Measurements from ENCODE around the gene COG5. TPM values are rescaled to one million over a fixed set of nuclear protein-coding genes. Genes with fewer than 3 reads are reported as not detected.

The COG5 gene
- total and polyA plus RNA-seq, 2 of the 4 experiments (the other 2 are of a cell fraction) = 18.5 to 27.4 TPM

DNA sequence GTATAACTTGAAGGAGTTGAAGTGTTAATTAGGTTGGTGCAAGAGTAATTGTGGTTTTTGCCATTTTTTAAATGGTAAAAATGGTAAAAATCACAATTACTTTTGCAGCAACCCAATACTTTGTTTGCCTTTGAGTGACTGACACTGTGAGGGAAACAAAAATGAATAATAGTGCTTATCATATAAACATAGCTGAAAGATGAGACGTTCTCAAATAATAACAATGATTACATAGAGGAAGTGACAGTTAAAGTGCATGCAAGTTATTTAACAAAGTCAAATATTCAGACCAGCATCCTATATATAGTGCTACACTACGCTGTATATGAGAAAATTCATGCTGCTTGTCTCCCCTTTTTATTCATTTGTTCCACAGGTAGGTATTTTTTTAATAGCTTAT is 399.6 kb downstream of the COG5 start:
- H2BK5ac ChIP-seq (ENCODE audit: low read depth, low read length, poor library complexity, severe bottlenecking) = no peak overlapping the region
- intact Hi-C loops (cut with micrococcal nuclease) = no loop called here
- H4K91ac ChIP-seq (ENCODE audit: insufficient read depth, low read depth, low read length) = no peak overlapping the region
- no peak overlapping the region for H2BK20ac ChIP-seq (ENCODE audit: low read depth, low read length)
- H3K14ac ChIP-seq (replicated peaks; ENCODE audit: low read depth, low read length) = no peak overlapping the region
- ChIA-PET CTCF (no interaction called here), POLR2A (ENCODE audit: unreplicated experiment) (no interaction called here)
- H3K36me3 ChIP-seq (ENCODE audit: control insufficient read depth, insufficient read depth, low read length) = no peaks in the 10 kb centered on the region
- H3K9me1 ChIP-seq (ENCODE audit: insufficient read depth, low read length) = no peaks in the 10 kb centered on the region
- DNase-seq = peak; percentile 37
- 0 out of 4 replicates have a peak, but pooled peaks cover 0 to 2% of the 10 kb centered on the region in 2 experiments for H3K79me1 ChIP-seq (ENCODE audit: low read depth in 1 of 2, low read length in 2 of 2)
- H3K23ac ChIP-seq (ENCODE audit: low read depth, low read length) = no peak overlapping the region
- in situ Hi-C loops (cut with MboI; ENCODE audit: low sequenced_read_pairs) = no loop called here
- no peak overlapping the region for H3K18ac ChIP-seq (ENCODE audit: low read depth, low read length)
- no peak overlapping the region for H2BK120ac ChIP-seq (ENCODE audit: low read depth, low read length)
- H2AK9ac ChIP-seq (replicated peaks; ENCODE audit: low read depth, low read length, poor library complexity) = no peak overlapping the region
- H2AK5ac ChIP-seq (ENCODE audit: low read depth, low read length) = no peak overlapping the region
- H4K5ac ChIP-seq (ENCODE audit: low read depth, low read length) = no peak overlapping the region
- dilution Hi-C loops (cut with HindIII; ENCODE audit: low sequenced_read_pairs, unreplicated experiment) = no loop called here
- H4K8ac ChIP-seq (ENCODE audit: low read depth in 2 of 2, low read length in 2 of 2) = no peak overlapping the region
- H3K27ac ChIP-seq (ENCODE audit: insufficient read depth, low read length) = no peak overlapping the region
- BruUV-seq (replicated peaks) = no TSS peak
- no peaks in the 10 kb centered on the region for H3K9me3 ChIP-seq (ENCODE audit: control insufficient read depth, insufficient read depth, low read length)
- H3K4me3 ChIP-seq (ENCODE audit: insufficient read depth, low read depth, low read length) = no peak overlapping the region
- no peak for ATAC-seq (ENCODE audit: low read depth)
- no peaks in the 10 kb centered on the region for H3K27me3 ChIP-seq (ENCODE audit: control insufficient read depth, insufficient read depth, low read length)
- no peaks in the 10 kb centered on the region; the same call in 1 of the 2 replicates for H4K20me1 ChIP-seq (ENCODE audit: insufficient read depth, low read length)
- H3K56ac ChIP-seq (ENCODE audit: extremely low read depth, insufficient read depth, low read length) = no peak overlapping the region
- WGBS, 2 experiments (ENCODE audit: extremely low coverage in 2 of 2, insufficient read length in 1 of 2) = no CpG with 5 or more reads among the region's 2 CpGs
- no peak overlapping the region for H3K9ac ChIP-seq (ENCODE audit: low read depth, low read length)
- no peak overlapping the region for H2BK15ac ChIP-seq (ENCODE audit: low read depth, low read length)
- no peak overlapping the region for H3K4ac ChIP-seq (ENCODE audit: low read depth, low read length)
- no peaks in the 10 kb centered on the region for H3K4me1 ChIP-seq (ENCODE audit: control insufficient read depth, insufficient read depth, low read length)
- H2AFZ ChIP-seq (replicated peaks; ENCODE audit: low read length, poor library complexity) = no peak overlapping the region
- TF ChIP-seq, protein P1, sequence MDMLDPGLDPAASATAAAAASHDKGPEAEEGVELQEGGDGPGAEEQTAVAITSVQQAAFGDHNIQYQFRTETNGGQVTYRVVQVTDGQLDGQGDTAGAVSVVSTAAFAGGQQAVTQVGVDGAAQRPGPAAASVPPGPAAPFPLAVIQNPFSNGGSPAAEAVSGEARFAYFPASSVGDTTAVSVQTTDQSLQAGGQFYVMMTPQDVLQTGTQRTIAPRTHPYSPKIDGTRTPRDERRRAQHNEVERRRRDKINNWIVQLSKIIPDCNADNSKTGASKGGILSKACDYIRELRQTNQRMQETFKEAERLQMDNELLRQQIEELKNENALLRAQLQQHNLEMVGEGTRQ (IDR thresholded peaks at IDR 0.05; ENCODE audit: low read depth, low read length) = no peak
- TF ChIP-seq CEBPB (IDR thresholded peaks at IDR 0.05; ENCODE audit: low read depth, low read length) = no peak
- TF ChIP-seq RCOR1 (IDR thresholded peaks at IDR 0.05; ENCODE audit: insufficient replicate concordance, low read length) = no peak
- TF ChIP-seq, protein P2, sequence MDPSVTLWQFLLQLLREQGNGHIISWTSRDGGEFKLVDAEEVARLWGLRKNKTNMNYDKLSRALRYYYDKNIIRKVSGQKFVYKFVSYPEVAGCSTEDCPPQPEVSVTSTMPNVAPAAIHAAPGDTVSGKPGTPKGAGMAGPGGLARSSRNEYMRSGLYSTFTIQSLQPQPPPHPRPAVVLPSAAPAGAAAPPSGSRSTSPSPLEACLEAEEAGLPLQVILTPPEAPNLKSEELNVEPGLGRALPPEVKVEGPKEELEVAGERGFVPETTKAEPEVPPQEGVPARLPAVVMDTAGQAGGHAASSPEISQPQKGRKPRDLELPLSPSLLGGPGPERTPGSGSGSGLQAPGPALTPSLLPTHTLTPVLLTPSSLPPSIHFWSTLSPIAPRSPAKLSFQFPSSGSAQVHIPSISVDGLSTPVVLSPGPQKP (IDR thresholded peaks at IDR 0.05; ENCODE audit: borderline replicate concordance, low read depth, low read length) = no peak
- no peak for TF ChIP-seq SMC3 (IDR thresholded peaks at IDR 0.05; ENCODE audit: low read depth, low read length)
- no peak for TF ChIP-seq MAZ (IDR thresholded peaks at IDR 0.05; ENCODE audit: borderline replicate concordance, low read depth, low read length)
- no peak for TF ChIP-seq RFX5 (IDR thresholded peaks at IDR 0.05; ENCODE audit: low read depth, low read length)
- no peak for TF ChIP-seq FOS (IDR thresholded peaks at IDR 0.05; ENCODE audit: low read depth, low read length)
- TF ChIP-seq CHD1 (IDR thresholded peaks at IDR 0.05; ENCODE audit: low read depth, low read length) = no peak
- no peak for TF ChIP-seq MXI1 (IDR thresholded peaks at IDR 0.05; ENCODE audit: borderline replicate concordance, low read depth, low read length)
- TF ChIP-seq, protein P3, sequence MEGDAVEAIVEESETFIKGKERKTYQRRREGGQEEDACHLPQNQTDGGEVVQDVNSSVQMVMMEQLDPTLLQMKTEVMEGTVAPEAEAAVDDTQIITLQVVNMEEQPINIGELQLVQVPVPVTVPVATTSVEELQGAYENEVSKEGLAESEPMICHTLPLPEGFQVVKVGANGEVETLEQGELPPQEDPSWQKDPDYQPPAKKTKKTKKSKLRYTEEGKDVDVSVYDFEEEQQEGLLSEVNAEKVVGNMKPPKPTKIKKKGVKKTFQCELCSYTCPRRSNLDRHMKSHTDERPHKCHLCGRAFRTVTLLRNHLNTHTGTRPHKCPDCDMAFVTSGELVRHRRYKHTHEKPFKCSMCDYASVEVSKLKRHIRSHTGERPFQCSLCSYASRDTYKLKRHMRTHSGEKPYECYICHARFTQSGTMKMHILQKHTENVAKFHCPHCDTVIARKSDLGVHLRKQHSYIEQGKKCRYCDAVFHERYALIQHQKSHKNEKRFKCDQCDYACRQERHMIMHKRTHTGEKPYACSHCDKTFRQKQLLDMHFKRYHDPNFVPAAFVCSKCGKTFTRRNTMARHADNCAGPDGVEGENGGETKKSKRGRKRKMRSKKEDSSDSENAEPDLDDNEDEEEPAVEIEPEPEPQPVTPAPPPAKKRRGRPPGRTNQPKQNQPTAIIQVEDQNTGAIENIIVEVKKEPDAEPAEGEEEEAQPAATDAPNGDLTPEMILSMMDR (conservative IDR thresholded peaks at IDR 0.05; ENCODE audit: low read depth, low read length) = no peak
- no peak for TF ChIP-seq MAFK (IDR thresholded peaks at IDR 0.05; ENCODE audit: low read depth, low read length)
- no peak for TF ChIP-seq NFE2L2 (IDR thresholded peaks at IDR 0.05; ENCODE audit: low read depth, low read length)
- no peak for TF ChIP-seq RAD21 (IDR thresholded peaks at IDR 0.05; ENCODE audit: low read length)
- no peak for TF ChIP-seq POLR2A (IDR thresholded peaks at IDR 0.05; ENCODE audit: low read depth, low read length)
- no peak for TF ChIP-seq BHLHE40 (IDR thresholded peaks at IDR 0.05; ENCODE audit: low read depth, low read length)
- H3K4me2 ChIP-seq (ENCODE audit: low read depth, low read length) = no peak overlapping the region

Measured in IMR-90 (cell line).